Sciatic nerve (tissue), 2 donors: Measurements from ENCODE around the gene OTOR. TPM values are rescaled to one million over a fixed set of nuclear protein-coding genes. Genes with fewer than 3 reads are reported as not detected.

Source experiments
- ATAC-seq: fragments of 200-7000 bp; cut with Tn5 transposase; one replicate; pipeline ENCODE4 v1.9.1; 2020; ENCODE audit warnings: mild to moderate bottlenecking, moderate library complexity
- DNase-seq: peaks from one replicate; pipeline ENCODE4 v3.0.0-alpha.2; 2020; ENCODE audit warnings: low spot score
- intact Hi-C: fragments of 100-400 bp; cut with DNase I; formaldehyde crosslinking; loops from one replicate; pipeline ENCODE4 v1.14.2; 2022
- total RNA-seq: library from RNA; stranded (reverse); fragmentation: NEBNext Ultra II Directional; extraction: Animal tissue kit (Norgen Biotek cat#: 25700); gene quantifications from one replicate; pipeline ENCODE4 v1.2.1, GENCODE V29; 2021
- donor health status: DM: no; HTN: no; CAD: no.
- donor health status: DM: no; HTN: no; CAD: no.

The OTOR gene
- total RNA-seq, 1 donor from 2014 or later: not detected

DNA sequence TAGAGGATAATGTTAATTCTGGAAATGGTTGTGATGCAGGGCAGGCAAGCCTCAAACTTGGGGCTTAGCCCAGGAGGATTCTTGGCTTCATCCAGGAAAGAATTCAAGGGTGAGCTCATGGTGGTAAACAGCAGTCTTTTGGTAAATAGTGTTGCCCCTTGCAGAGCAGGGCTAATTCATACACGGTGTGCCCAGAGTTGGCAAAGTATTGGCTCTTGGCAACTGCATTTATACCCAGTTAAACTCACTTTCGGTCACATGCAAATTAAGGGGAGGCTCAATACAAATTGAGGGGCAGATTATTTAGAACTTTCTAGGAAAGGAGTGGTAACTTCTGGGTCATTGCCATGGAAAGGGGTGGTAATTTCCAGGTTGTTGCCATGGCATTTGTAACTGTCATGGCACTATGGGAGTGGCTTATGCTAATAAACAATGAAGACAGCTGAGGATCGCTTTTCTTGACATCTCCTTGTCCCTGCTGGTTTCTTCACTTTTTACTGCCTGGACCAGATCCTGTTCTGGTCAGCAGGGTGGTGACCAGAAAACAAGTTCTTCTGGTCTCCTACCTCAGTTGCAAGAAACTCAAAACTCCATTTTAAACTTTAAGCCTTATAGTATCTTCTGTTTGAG, 3.9 kb upstream of the OTOR start:
- no peak for ATAC-seq
- no peak for DNase-seq
- intact Hi-C loops: no loop called here

DNA sequence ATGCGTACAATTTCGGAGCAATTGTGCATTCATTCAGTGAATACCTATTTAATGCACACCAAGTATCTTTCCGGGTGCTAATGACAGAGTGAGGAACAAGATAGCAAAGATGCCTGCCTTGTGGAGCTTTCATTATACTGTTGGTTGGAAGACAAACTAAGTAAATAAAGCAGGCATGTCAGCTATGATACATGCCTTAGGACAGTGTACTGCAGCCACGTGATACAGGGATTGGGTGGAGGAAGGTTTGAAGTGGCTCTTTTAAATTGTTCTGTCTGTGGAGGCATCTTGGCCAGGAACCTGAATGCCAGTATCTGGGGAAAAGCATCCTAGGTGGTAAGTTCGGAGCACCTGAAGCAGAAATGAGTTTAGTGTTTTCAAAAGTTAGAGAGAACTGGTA, 3.0 kb upstream of the OTOR start:
- no peak for DNase-seq
- ATAC-seq: no peak
- intact Hi-C loops: no loop called here

DNA sequence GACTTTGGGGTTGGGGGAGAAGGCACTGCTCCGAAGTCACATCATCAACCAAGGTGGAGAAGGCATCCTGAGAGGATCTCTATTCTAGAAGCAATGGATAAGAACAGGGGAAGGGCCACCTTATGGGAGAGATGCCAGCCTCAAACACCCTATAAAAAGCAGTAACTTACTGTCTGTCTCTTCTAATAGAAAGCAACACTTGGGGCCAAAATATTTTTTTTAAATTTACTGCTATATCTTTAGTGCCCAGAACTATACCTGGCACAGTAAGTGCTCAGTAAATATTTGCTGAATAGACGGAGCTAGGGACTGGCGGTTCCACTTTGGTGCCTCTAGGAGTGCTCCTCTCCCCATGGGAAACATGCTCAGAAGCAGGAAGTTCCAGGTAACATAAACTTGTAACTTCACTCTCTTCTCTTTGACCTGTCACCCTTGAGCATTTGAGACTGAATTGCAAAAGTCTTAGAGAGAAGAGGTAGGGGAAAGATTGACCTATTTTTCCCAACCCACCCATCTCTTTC, 807 bp upstream of the OTOR start:
- DNase-seq (no peak), ATAC-seq (no peak)
- intact Hi-C loops: no loop called here

DNA sequence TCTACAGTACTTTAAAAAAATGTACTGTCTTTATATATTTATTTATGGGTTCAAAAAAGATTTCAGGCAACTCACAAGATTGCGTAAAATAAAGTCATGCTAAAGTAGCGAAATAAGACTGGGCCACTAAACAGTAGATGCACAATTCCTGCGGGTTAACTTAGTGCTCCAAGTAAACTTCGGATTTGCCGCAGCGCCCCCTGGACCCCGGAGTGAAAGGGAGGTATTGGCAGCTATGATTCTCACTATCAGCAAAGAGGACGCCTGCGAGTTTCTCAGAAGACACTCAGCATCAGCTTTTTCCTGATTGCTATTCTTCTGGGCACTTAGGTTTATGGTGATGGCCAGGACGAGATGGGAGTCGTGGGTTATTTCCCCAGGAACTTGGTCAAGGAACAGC, 1.4 kb downstream of the OTOR start:
- ATAC-seq (no peak), DNase-seq (no peak)
- intact Hi-C loops: no loop called here

GRCh38 chr20:16752082-16752481, 3.9 kb downstream of the OTOR start:
- no peak for ATAC-seq
- no peak for DNase-seq
- intact Hi-C loops: no loop called here

- ATAC-seq (no peak), DNase-seq (no peak)
- intact Hi-C loops: no loop called here
Observed at GRCh38 chr20:16752901-16753300, 4.7 kb downstream of the OTOR start.

DNA sequence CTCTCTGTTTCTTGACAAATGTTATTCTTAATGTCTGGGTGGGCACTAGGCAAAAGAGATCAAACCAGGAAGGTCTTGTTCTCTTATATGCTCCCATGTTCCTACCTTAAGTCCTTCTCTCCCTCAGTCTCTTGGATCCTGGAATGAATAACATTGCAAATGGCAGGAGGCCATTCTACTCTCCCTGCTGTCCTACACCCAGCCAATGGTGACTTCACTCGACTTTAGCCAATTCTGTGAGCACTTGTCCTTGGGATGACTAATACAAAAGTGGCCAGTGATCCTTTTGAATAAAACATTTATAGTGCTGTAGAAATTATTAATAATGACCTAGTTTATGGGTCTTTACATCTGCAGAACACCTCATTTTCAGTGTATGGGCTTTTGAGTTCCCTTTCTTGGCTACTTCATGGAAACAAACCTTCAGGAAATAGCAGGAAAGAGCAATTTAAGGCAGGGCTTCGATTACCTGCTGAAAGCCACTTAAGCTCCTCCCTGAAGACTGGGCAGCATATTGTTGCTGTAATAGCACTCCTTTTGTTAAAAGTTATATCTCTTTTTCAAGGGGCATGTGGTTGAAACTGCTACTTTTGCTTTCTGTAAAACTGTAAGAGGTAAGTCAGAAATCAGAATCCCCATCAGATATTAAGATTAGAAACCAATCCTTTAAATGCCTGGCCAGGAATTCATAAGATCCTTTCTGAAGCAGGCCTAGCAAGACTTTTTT, 10.5 kb downstream of the OTOR start:
- DNase-seq (no peak), ATAC-seq (no peak)
- intact Hi-C loops: no loop called here

GRCh38 chr20:16759181-16759563, 11.0 kb downstream of the OTOR start:
- DNase-seq (no peak), ATAC-seq (peak; percentile 50)
- intact Hi-C loops: no loop called here

GRCh38 chr20:16760431-16761304, 12.5 kb downstream of the OTOR start:
- intact Hi-C loops: no loop called here
- DNase-seq (no peak), ATAC-seq (no peak)

- peak; percentile 82 for ATAC-seq
- intact Hi-C loops: no loop called here
- peak; percentile 62 for DNase-seq
Observed at GRCh38 chr20:16761305-16761829, 13.2 kb downstream of the OTOR start.

DNA sequence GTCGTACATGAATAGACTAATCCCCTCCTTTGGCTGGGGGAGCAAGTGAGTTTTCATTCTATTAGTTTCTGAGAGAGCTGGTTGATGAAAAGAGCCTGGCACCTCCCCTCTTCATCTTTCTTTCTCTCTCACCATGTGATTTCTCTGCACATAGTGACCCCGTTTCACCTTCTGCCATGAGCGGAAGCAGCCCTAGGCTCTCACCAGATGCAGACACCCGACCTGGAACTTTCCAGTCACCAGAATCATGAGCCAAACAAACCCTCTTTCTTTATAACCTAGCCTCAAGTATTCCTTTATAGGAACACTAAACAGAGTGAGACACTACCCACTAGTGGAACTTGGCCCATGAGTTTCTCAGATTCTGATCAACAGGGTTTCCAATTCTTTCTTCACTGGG, 16.4 kb downstream of the OTOR start:
- intact Hi-C loops: no loop called here
- ATAC-seq (no peak), DNase-seq (no peak)

- intact Hi-C loops: no loop called here
- DNase-seq (no peak), ATAC-seq (no peak)
Observed at GRCh38 chr20:16771213-16771612, 23.1 kb downstream of the OTOR start.

- intact Hi-C loops: no loop called here
- no peak for DNase-seq
- no peak for ATAC-seq
Observed at GRCh38 chr20:16775961-16776360, 27.8 kb downstream of the OTOR start.

DNA sequence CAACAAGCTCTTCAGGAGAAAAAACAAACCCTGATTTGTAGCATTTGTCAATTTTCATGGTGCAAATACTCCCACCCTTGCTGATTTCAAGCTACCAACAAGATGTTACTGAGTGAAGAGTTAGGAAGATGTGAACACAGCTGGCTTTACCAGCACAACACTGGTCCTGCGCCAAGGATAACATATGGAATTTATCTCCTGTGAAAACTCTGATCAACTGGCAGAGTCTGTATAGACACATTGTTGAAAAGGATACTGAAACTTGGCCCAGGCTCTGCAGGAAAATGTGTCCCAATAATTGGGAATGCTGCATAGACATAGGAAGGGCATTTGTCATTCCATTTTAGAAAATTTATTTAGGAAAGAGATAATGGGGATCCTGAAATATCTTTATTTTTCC, 29.0 kb downstream of the OTOR start:
- DNase-seq: no peak
- no peak for ATAC-seq
- intact Hi-C loops: no loop called here

- ATAC-seq (no peak), DNase-seq (no peak)
- intact Hi-C loops: no loop called here
Observed at GRCh38 chr20:16778159-16778558, 30.0 kb downstream of the OTOR start.

- DNase-seq (no peak), ATAC-seq (no peak)
- intact Hi-C loops: no loop called here
Observed at GRCh38 chr20:16781496-16781895, 33.3 kb downstream of the OTOR start.

DNA sequence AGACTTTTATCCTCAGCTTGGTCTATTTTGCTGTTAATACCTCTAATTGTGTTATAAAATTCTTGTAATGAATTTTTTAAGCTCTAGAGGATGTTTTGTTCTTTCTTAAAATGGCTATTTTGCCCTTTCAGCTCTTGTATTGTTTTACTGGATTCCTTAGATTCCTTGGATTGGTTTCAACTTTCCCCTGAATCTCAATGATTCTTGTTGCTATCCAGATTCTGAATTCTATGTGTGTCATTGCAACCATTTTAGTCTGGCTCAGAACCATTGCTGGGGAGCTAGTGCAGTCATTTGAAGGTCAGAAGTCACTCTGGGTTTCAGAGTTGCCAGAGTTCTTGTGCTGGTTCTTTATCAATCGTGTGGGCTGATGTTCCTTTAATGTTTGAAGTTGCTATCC, 37.1 kb downstream of the OTOR start:
- intact Hi-C loops: no loop called here
- DNase-seq (no peak), ATAC-seq (no peak)
